CD8-positive, alpha-beta memory T cell (primary cell): ENCODE data around the gene CCL25. TPM values are rescaled to one million over a fixed set of nuclear protein-coding genes. Genes with fewer than 3 reads are reported as not detected.
"Not testable (repeated sequence)": the region's sequence is repeated elsewhere in the genome, so short reads cannot be mapped to it uniquely, and the experiment has no call there.

Source experiments
- CTCF ChIA-PET: fragments of 350-600 bp; sonication (Branson Sonifier 250); formaldehyde crosslinking; loops from one replicate; lab custom pipeline; 2021; ENCODE audit warnings: antibody characterized with exemption; lab: Charles Lee
- POLR2A ChIA-PET: fragments of 350-600 bp; sonication (Branson Sonifier 250); formaldehyde crosslinking; loops from one replicate; lab custom pipeline; 2021; ENCODE audit warnings: antibody characterized with exemption; lab: Charles Lee
- DNase-seq, 5 donors: peaks; one replicate each; pipeline versions ENCODE4 v3.0.0 to v3.0.0-alpha.2; 2020 to 2022; ENCODE audit warnings: mixed read lengths in 1 of 5
- H3K27ac ChIP-seq: one replicate; pipeline ENCODE4 v1.7.0; 2013; ENCODE audit warnings: low read depth, mild to moderate bottlenecking, low read length, moderate library complexity
- H3K27me3 ChIP-seq: 2 replicates; pipeline ENCODE4 v1.7.0; 2013; ENCODE audit warnings: low read length, mild to moderate bottlenecking; ENCODE audit not compliant: insufficient read depth, poor library complexity, severe bottlenecking
- H3K36me3 ChIP-seq: 2 replicates; pipeline ENCODE4 v1.7.0; 2013; ENCODE audit warnings: mild to moderate bottlenecking, low read length, moderate library complexity; ENCODE audit not compliant: insufficient read depth
- H3K4me1 ChIP-seq: 2 replicates; pipeline ENCODE4 v1.7.0; 2013; ENCODE audit warnings: mild to moderate bottlenecking, low read length, moderate library complexity; ENCODE audit not compliant: insufficient read depth
- H3K4me3 ChIP-seq: 2 replicates; pipeline ENCODE4 v1.7.0; 2013; ENCODE audit warnings: mild to moderate bottlenecking, low read length
- H3K9me3 ChIP-seq: 2 replicates; pipeline ENCODE4 v1.7.0; 2013; ENCODE audit warnings: mild to moderate bottlenecking, low read length
- H3K27ac Mint-ChIP-seq, 8 donors: one replicate each; pipeline ENCODE4 v1.8.0; 2020 to 2021; ENCODE audit warnings: mixed read lengths in 8 of 8, mild to moderate bottlenecking in 6 of 8, inconsistent platforms in 3 of 8, moderate library complexity in 3 of 8
- H3K27me3 Mint-ChIP-seq, 2 donors: one replicate each; pipeline ENCODE4 v1.8.0; 2020 to 2021; ENCODE audit warnings: mixed read lengths in 2 of 2, mild to moderate bottlenecking in 1 of 2, moderate library complexity in 1 of 2
- H3K36me3 Mint-ChIP-seq, 3 donors: one replicate each; pipeline ENCODE4 v1.8.0; 2020 to 2021; ENCODE audit warnings: mixed read lengths in 3 of 3, inconsistent platforms in 1 of 3, mild to moderate bottlenecking in 1 of 3
- H3K4me1 Mint-ChIP-seq, 3 donors: one replicate each; pipeline ENCODE4 v1.8.0; 2020 to 2021; ENCODE audit warnings: mixed read lengths in 3 of 3, inconsistent platforms in 1 of 3, mild to moderate bottlenecking in 1 of 3
- H3K4me3 Mint-ChIP-seq, 7 donors: one replicate each; pipeline ENCODE4 v1.8.0; 2020 to 2021; ENCODE audit warnings: mixed read lengths in 7 of 7, mild to moderate bottlenecking in 6 of 7, moderate library complexity in 4 of 7, inconsistent platforms in 2 of 7
- H3K9me3 Mint-ChIP-seq, 5 donors: one replicate each; pipeline ENCODE4 v1.8.0; 2020 to 2022; ENCODE audit warnings: mixed read lengths in 5 of 5, mild to moderate bottlenecking in 3 of 5, moderate library complexity in 2 of 5, inconsistent platforms in 1 of 5
- polyA plus RNA-seq: library from polyadenylated mRNA; unstranded; fragments of 300-500 nt; fragmentation: Illumina TruSeq; gene quantifications from one replicate; pipeline ENCODE4 v1.2.3, GENCODE V29; 2021
- total RNA-seq, 2 experiments: library from RNA; stranded (reverse); gene quantifications; one replicate each; pipeline ENCODE4 v1.2.3, GENCODE V29; 2021

Gene CCL25
- total and polyA plus RNA-seq, 3 experiments from 2014 or later: not detected

- CTCF ChIA-PET: no interaction called here
- no peak for DNase-seq
- Mint-ChIP-seq H3K4me3 (no peak overlapping the region), H3K27ac (peak overlapping the region in 1 of 8 donors; percentile 54), H3K36me3 (no peaks in the 10 kb centered on the region), H3K4me1 (peaks cover 7 to 9% (median 8%) of the 10 kb centered on the region in 3 donors), H3K27me3 (no peaks in the 10 kb centered on the region), H3K9me3 (no peaks in the 10 kb centered on the region)
- no peaks in the 10 kb centered on the region for H3K27me3 ChIP-seq
- H3K27ac ChIP-seq: no peak overlapping the region
- POLR2A ChIA-PET: no interaction called here
- H3K36me3 ChIP-seq: no peaks in the 10 kb centered on the region
- no peaks in the 10 kb centered on the region for H3K4me1 ChIP-seq
- H3K4me3 ChIP-seq: no peak overlapping the region
- no peaks in the 10 kb centered on the region for H3K9me3 ChIP-seq
Measured at GRCh38 chr19:8022275-8022674, 30.3 kb upstream of the CCL25 start.

GRCh38 chr19:8023371-8023770 is 29.2 kb upstream of the CCL25 start:
- Mint-ChIP-seq H3K27me3 (no peaks in the 10 kb centered on the region), H3K9me3 (no peaks in the 10 kb centered on the region), H3K4me3 (no peak overlapping the region), H3K4me1 (no peaks in the 10 kb centered on the region), H3K36me3 (no peaks in the 10 kb centered on the region), H3K27ac (no peak overlapping the region)
- no peaks in the 10 kb centered on the region for H3K4me1 ChIP-seq
- POLR2A ChIA-PET: no interaction called here
- no peak for DNase-seq
- no peaks in the 10 kb centered on the region for H3K36me3 ChIP-seq
- H3K27me3 ChIP-seq: no peaks in the 10 kb centered on the region
- CTCF ChIA-PET: no interaction called here
- H3K9me3 ChIP-seq: no peaks in the 10 kb centered on the region
- H3K4me3 ChIP-seq: no peak overlapping the region
- no peak overlapping the region for H3K27ac ChIP-seq

- H3K9me3 ChIP-seq, H3K4me3 ChIP-seq, H3K4me1 Mint-ChIP-seq, H3K36me3 Mint-ChIP-seq, CTCF ChIA-PET, DNase-seq, H3K4me3 Mint-ChIP-seq, H3K4me1 ChIP-seq, POLR2A ChIA-PET, H3K27me3 Mint-ChIP-seq, H3K27ac Mint-ChIP-seq, H3K36me3 ChIP-seq, H3K27ac ChIP-seq, H3K27me3 ChIP-seq, H3K9me3 Mint-ChIP-seq: not testable (repeated sequence)
Measured at GRCh38 chr19:8024256-8024655, 28.3 kb upstream of the CCL25 start.

- Mint-ChIP-seq H3K4me1 (no peaks in the 10 kb centered on the region), H3K36me3 (no peaks in the 10 kb centered on the region), H3K9me3 (no peaks in the 10 kb centered on the region)
Measured at GRCh38 chr19:8025316-8025715, 27.2 kb upstream of the CCL25 start.

GRCh38 chr19:8028951-8029491 is 23.5 kb upstream of the CCL25 start:
- Mint-ChIP-seq H3K27me3 (no peaks in the 10 kb centered on the region), H3K27ac (no peak overlapping the region), H3K9me3 (no peaks in the 10 kb centered on the region), H3K4me1 (no peaks in the 10 kb centered on the region), H3K4me3 (no peak overlapping the region), H3K36me3 (no peaks in the 10 kb centered on the region)
- POLR2A ChIA-PET: no interaction called here
- H3K9me3 ChIP-seq: no peaks in the 10 kb centered on the region
- H3K4me1 ChIP-seq: no peaks in the 10 kb centered on the region
- H3K36me3 ChIP-seq: no peaks in the 10 kb centered on the region
- H3K27ac ChIP-seq: no peak overlapping the region
- CTCF ChIA-PET: no interaction called here
- H3K27me3 ChIP-seq: no peaks in the 10 kb centered on the region
- H3K4me3 ChIP-seq: no peak overlapping the region
- no peak for DNase-seq

More at GRCh38 chr19:8025316-8025715, 27.2 kb upstream of the CCL25 start:
- no peaks in the 10 kb centered on the region for H3K36me3 ChIP-seq
- H3K27ac ChIP-seq: no peak overlapping the region
- H3K9me3 ChIP-seq: no peaks in the 10 kb centered on the region
- no peaks in the 10 kb centered on the region for H3K4me1 ChIP-seq
- no peak for DNase-seq
- no peaks in the 10 kb centered on the region for H3K27me3 Mint-ChIP-seq
- H3K27ac Mint-ChIP-seq: peak overlapping the region in 1 of 8 donors; percentile 29
- POLR2A ChIA-PET: no interaction called here
- no peak overlapping the region for H3K4me3 Mint-ChIP-seq
- no peak overlapping the region for H3K4me3 ChIP-seq
- CTCF ChIA-PET: no interaction called here
- no peaks in the 10 kb centered on the region for H3K27me3 ChIP-seq

- H3K36me3 ChIP-seq: no peaks in the 10 kb centered on the region
- H3K4me1 Mint-ChIP-seq: no peaks in the 10 kb centered on the region
- no peaks in the 10 kb centered on the region for H3K27me3 Mint-ChIP-seq
- CTCF ChIA-PET: interaction anchor here (1.0 kb wide), 1 partner anchor 25 kb away, joined by 3 read pairs; no protein-coding TSS in a partner anchor
- no peaks in the 10 kb centered on the region for H3K36me3 Mint-ChIP-seq
- no peaks in the 10 kb centered on the region for H3K4me1 ChIP-seq
- no peaks in the 10 kb centered on the region for H3K27me3 ChIP-seq
- POLR2A ChIA-PET: no interaction called here
- H3K27ac ChIP-seq: no peak overlapping the region
- no peak overlapping the region for H3K27ac Mint-ChIP-seq
- H3K4me3 Mint-ChIP-seq: no peak overlapping the region
- H3K4me3 ChIP-seq: no peak overlapping the region
- no peaks in the 10 kb centered on the region for H3K9me3 ChIP-seq
- H3K9me3 Mint-ChIP-seq: no peaks in the 10 kb centered on the region
- no peak for DNase-seq
Measured at GRCh38 chr19:8030960-8031359, 21.6 kb upstream of the CCL25 start.

GRCh38 chr19:8033287-8034177 is 19.0 kb upstream of the CCL25 start:
- CTCF ChIA-PET, H3K4me1 Mint-ChIP-seq, H3K27ac Mint-ChIP-seq, H3K4me3 Mint-ChIP-seq, H3K4me3 ChIP-seq, H3K9me3 ChIP-seq, H3K36me3 ChIP-seq, H3K27me3 ChIP-seq, DNase-seq, H3K9me3 Mint-ChIP-seq, H3K4me1 ChIP-seq, H3K36me3 Mint-ChIP-seq: not testable (repeated sequence)
- peaks cover 5 to 11% of the 10 kb centered on the region in 2 donors for H3K27me3 Mint-ChIP-seq
- POLR2A ChIA-PET: interaction anchor here (0.6 kb wide), 1 partner anchor 120 kb away, joined by 4 read pairs; no protein-coding TSS in a partner anchor
- H3K27ac ChIP-seq: peak overlapping the region; percentile 68

GRCh38 chr19:8034178-8034525 is 18.4 kb upstream of the CCL25 start:
- H3K4me3 Mint-ChIP-seq: no peak overlapping the region
- peaks cover 0 to 2% (median 0%) of the 10 kb centered on the region in 3 donors for H3K36me3 Mint-ChIP-seq
- H3K27ac Mint-ChIP-seq: no peak overlapping the region
- Histone ChIP-seq H3K36me3 (no peaks in the 10 kb centered on the region), H3K4me1 (no peaks in the 10 kb centered on the region), H3K9me3 (no peaks in the 10 kb centered on the region), H3K27ac (peak overlapping the region; percentile 68), H3K27me3 (no peaks in the 10 kb centered on the region), H3K4me3 (no peak overlapping the region)
- ChIA-PET CTCF (no interaction called here), POLR2A (interaction anchor here (0.6 kb wide), 1 partner anchor 119 kb away, joined by 4 read pairs; no protein-coding TSS in a partner anchor)
- peaks cover 0 to 2% (median 0%) of the 10 kb centered on the region in 5 donors for H3K9me3 Mint-ChIP-seq
- no peaks in the 10 kb centered on the region for H3K4me1 Mint-ChIP-seq
- peaks cover 5 to 15% of the 10 kb centered on the region in 2 donors for H3K27me3 Mint-ChIP-seq
- DNase-seq: no peak
